SK-N-MC (cell line): ENCODE data around the gene CD93.

ENCODE experiments used
- EZH2 ChIP-seq: fragments of 200-600 bp; sonication (generic); IDR thresholded peaks from one replicate; pipeline ENCODE4 v1.6.1; 2017; ENCODE audit warnings: antibody characterized with exemption
- POLR2AphosphoS5 ChIP-seq: IDR thresholded peaks from 2 replicates; pipeline ENCODE4 v1.6.1; 2012; ENCODE audit warnings: mild to moderate bottlenecking, low read depth, low read length, borderline replicate concordance

- TF ChIP-seq EZH2 (no peak), POLR2AphosphoS5 (no peak)
Observed at GRCh38 chr20:23108871-23109270, 22.7 kb upstream of the CD93 start.
